Measurements from ENCODE around the gene TUBA1C. TPM values are rescaled to one million over a fixed set of nuclear protein-coding genes. Genes with fewer than 3 reads are reported as not detected.

The TUBA1C gene
- polyA plus RNA-seq, 1 donor from 2014 or later = 63.0 TPM

- no peaks in the 10 kb centered on the region for H3K9me3 ChIP-seq (ENCODE audit: low read length)
- no peak overlapping the region for H3K4me3 ChIP-seq (ENCODE audit: low read length)
- no peak overlapping the region for H3K27ac ChIP-seq (ENCODE audit: low read length)
- TF ChIP-seq EZH2 (IDR thresholded peaks at IDR 0.05; ENCODE audit: borderline replicate concordance, insufficient read depth, low read length, poor library complexity, severe bottlenecking) (no peak), CTCF (IDR thresholded peaks at IDR 0.05; ENCODE audit: poor library complexity, severe bottlenecking) (no peak), TAF1 (IDR thresholded peaks at IDR 0.05; ENCODE audit: low read depth) (no peak), REST (IDR thresholded peaks at IDR 0.05; ENCODE audit: borderline replicate concordance) (no peak), SMC3 (conservative IDR thresholded peaks at IDR 0.05; ENCODE audit: poor library complexity) (no peak), POLR2AphosphoS5 (IDR thresholded peaks at IDR 0.05) (no peak), EP300 (conservative IDR thresholded peaks at IDR 0.05; ENCODE audit: poor library complexity, severe bottlenecking) (no peak), MXI1 (conservative IDR thresholded peaks at IDR 0.05; ENCODE audit: poor library complexity, severe bottlenecking) (no peak), RAD21 (conservative IDR thresholded peaks at IDR 0.05) (no peak)
- H3F3A ChIP-seq (ENCODE audit: insufficient read depth, low read length, poor library complexity, severe bottlenecking) = no peaks in the 10 kb centered on the region
- H4K20me1 ChIP-seq (ENCODE audit: insufficient read depth) = no peaks in the 10 kb centered on the region
- H3K27me3 ChIP-seq (ENCODE audit: insufficient read depth, low read depth, low read length) = no peaks in the 10 kb centered on the region
- no peak overlapping the region for H2AFZ ChIP-seq (ENCODE audit: low read depth, low read length)
- no peaks in the 10 kb centered on the region for H3K9me2 ChIP-seq (ENCODE audit: insufficient read depth, low read length)
- no peak overlapping the region for H3K4me2 ChIP-seq (ENCODE audit: low read length)
- peaks cover 7% of the 10 kb centered on the region for H3K79me2 ChIP-seq (replicated peaks; ENCODE audit: insufficient read depth, low read length)
- no peak overlapping the region for H3K9ac ChIP-seq (ENCODE audit: low read length)
- no peaks in the 10 kb centered on the region for H3K36me3 ChIP-seq (ENCODE audit: insufficient read depth, low read length)
These were observed 43.9 kb upstream of the TUBA1C start for GRCh38 chr12:49220972-49221371.

- H3K9me3 ChIP-seq (ENCODE audit: low read length) = no peaks in the 10 kb centered on the region
- no peak for TF ChIP-seq CTCF (IDR thresholded peaks at IDR 0.05; ENCODE audit: poor library complexity, severe bottlenecking)
- peaks cover under 1% of the 10 kb centered on the region for H3K79me2 ChIP-seq (replicated peaks; ENCODE audit: insufficient read depth, low read length)
- no peaks in the 10 kb centered on the region for H4K20me1 ChIP-seq (ENCODE audit: insufficient read depth)
- H3K4me2 ChIP-seq (ENCODE audit: low read length) = no peak overlapping the region
- no peaks in the 10 kb centered on the region for H3K36me3 ChIP-seq (ENCODE audit: insufficient read depth, low read length)
- H3K9me2 ChIP-seq (ENCODE audit: insufficient read depth, low read length) = no peaks in the 10 kb centered on the region
- H3K27me3 ChIP-seq (ENCODE audit: insufficient read depth, low read depth, low read length) = no peaks in the 10 kb centered on the region
- no peaks in the 10 kb centered on the region for H3F3A ChIP-seq (ENCODE audit: insufficient read depth, low read length, poor library complexity, severe bottlenecking)
- H3K27ac ChIP-seq (ENCODE audit: low read length) = no peak overlapping the region
- H3K4me3 ChIP-seq (ENCODE audit: low read length) = no peak overlapping the region
- no peak overlapping the region for H3K9ac ChIP-seq (ENCODE audit: low read length)
- no peak overlapping the region for H2AFZ ChIP-seq (ENCODE audit: low read depth, low read length)
These were observed 41.8 kb upstream of the TUBA1C start for GRCh38 chr12:49223122-49223521.

Measured in neural cell (in vitro differentiated cells).